Stromal cell of bone marrow (primary cell): Measurements from ENCODE around the gene KIDINS220.
"Not testable (repeated sequence)": the region's sequence is repeated elsewhere in the genome, so short reads cannot be mapped to it uniquely, and the experiment has no call there.

ENCODE experiments used
- DNase-seq: peaks from one replicate; pipeline ENCODE4 v3.0.0-alpha.2; 2012; ENCODE audit warnings: low read depth

The KIDINS220 gene

DNA sequence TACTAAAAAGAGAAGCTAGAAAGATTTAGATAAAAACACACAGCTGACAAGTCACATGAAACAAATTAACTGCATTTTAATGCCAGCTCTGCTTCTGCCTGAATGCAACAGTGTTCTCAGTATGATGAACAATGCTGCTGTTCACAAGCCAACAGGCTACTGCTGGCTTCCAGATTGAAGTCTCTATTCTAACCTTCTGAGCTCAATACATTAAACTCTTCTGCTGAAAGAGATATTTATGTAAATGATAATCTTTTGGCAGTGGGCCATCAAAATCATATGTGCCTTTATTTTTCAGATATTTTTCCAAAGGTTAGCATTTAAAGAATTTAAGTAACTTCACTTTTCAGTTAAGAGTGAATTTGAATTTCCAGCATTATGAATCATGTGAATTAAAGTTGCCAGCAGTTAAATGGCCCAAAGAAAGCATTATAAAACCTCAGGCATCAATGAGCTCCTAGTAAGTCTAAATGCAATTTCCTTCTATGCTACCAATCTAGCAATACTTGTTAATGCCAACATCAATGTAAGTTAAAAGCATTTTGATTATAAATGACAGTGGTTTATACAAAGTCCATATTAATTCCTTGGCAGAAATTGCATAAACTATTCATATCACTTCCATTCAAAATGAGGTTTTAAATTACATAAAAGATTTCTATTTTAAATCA, 83.2 kb downstream of the KIDINS220 start:
- DNase-seq = peak; percentile 38

DNA sequence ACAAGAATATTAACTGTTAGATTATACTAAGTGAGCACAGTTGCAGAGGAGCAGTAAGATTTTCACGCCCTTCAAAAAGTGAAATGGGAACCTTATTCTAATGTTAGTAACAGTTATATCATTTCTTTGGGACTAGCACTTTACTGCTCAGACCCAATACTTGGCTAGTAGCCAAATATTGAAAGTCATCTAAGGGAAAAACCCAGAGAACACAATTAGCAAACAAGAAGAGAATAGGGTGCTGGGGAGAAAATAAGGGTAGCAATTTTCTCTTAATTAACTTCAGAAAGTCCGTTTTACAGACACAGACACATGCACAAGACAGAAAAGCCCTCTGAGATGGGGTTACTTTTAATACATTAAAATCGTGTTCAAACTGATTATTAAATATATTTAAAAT, 83.8 kb downstream of the KIDINS220 start:
- DNase-seq = no peak

- DNase-seq = no peak
Measured at GRCh38 chr2:8752385-8752784, 85.0 kb downstream of the KIDINS220 start.

DNA sequence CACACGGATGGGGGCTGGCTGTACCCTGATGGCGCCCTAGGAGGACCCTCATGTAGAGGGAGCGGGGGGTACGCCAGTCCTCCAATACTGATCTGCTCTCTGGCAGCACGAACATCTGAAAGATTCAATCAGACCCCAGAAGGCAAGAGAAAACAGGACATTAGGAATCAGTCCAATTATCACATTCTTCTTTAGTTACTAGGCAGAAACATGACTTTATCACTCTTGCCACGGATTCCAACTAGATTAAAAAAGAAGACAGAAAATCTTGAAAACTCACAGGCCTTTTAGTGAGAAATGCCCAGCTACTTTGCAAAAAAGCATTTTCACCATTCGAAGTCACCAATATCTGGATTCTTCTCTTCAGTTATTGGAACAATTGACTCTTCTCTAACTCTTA, 87.2 kb downstream of the KIDINS220 start:
- no peak for DNase-seq

GRCh38 chr2:8743261-8743660, 94.2 kb downstream of the KIDINS220 start:
- no peak for DNase-seq

DNA sequence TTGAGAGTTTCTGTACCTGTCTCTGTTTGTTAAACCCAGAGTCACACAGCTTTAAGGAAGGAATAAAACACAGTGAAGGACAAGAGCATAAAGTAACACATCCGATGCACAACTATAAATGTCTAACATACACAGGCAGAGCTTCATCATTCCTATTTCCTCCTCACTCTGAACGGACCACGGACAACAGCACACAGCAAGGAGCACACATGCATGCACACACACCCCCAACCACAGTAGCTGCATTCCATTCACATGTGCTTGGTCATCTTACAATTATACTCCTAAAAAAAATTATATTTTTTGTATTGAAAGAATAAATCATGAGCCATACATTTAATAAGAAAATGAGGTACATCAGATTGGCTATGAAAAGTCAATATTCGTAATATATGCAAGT, 97.3 kb downstream of the KIDINS220 start:
- no peak for DNase-seq

- DNase-seq = no peak
Measured at GRCh38 chr2:8737571-8738175, 99.7 kb downstream of the KIDINS220 start.

GRCh38 chr2:8732601-8733000, 104.8 kb downstream of the KIDINS220 start:
- no peak for DNase-seq

GRCh38 chr2:8729939-8730338, 107.5 kb downstream of the KIDINS220 start:
- no peak for DNase-seq

DNA sequence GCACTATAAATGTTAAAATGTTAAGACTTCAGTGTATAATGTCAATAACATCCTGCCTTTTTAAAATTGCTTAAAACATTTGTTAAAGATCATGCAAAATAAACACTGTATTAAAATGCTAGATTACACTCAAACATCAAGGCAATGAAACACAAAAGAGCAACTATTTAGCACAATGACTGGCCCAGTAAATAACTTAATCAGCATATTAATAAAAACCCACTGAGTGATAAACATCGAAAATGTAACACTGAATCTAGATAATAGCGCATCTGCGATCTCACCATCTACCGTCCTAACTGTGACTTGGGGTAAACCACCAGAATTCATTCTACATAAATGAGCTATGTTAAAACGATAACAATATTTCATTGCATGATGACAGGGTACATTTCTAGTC, 108.3 kb downstream of the KIDINS220 start:
- DNase-seq = not testable (repeated sequence)

DNA sequence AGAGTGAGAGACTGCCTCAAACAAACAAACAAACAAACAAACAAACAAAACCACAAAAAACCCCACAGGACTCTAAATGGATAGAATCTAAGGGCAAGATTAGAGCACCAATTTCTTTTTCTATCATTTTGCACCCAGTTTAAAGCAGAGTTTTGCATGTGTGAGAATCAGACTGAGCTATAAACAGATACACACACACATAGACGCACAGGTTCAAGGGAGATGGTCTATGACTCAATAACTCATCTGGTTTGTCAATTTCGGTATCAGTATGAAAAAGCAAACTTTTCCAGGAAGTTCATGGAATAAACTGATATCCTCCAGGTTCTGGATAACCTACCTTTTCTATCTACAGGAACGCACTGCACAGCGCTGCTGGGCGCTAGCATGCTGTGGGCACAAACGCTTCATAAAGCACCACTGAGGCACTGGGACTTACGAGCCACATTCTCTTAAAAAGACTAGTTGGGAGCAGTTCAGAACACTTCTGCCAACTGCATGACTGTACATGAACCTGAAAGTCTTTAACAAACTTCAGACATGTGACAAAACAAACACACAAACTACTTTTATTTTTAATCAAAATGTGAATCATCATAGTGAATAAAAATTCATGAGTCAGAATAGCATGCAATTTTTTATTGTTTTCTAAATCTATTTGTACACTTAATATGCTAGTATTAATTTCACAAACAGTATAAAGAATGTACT, 109.0 kb downstream of the KIDINS220 start:
- DNase-seq = no peak

DNA sequence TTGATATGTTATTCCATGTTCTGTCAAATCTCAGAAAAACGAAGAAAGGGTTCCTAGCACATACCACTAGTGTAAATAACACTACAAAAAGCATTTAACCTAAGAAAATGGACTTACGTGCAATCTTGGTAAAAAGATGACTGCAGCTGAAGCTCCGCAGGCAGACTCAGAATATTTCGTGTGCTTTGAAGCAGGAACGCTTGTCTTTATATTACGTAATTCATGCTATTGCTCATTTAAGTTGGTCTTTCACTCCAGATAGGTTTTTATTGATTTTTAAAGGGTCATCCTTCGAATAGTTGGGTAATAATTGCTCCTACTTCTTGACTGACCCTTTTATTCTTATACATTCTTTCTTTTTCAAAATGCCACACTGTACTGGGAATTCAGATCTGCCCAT, 111.6 kb downstream of the KIDINS220 start:
- no peak for DNase-seq

DNA sequence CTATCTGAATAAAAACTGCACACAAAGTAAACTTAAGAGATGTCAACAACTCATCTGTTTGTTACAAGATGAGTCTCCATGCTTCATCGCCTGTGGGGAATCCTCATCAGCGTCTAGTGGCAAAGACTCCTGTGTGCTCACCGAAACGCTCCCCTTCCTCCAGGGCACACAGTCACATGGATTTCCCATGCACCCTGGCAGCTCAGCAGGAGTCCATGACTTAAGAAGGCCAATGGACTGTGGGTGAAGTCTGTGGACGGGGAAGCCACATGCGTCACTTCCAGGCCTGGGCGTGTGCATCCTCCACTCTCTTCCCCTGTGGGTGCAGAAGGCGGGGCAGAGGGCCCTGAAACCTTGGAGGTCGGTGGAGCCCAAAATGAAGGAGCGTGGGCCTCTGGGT, 114.4 kb downstream of the KIDINS220 start:
- DNase-seq = no peak

DNA sequence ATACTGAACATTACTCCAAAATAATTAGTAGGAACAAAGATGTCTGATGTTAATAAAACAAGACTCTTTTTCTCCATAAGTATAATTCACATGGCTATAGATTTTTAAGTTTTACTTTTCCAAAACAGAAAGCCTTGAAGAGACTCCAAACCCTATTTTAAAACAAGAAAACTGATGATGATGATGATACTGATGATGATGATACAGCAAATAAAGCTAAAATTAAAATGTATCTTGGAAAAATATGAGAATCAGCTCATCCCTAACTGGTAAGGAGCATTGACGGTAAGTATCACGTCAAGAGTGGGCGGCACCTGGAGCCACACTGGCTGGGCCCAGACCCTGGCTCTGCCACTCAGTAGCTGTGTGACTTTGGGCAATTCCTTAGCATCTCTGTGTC, 116.0 kb downstream of the KIDINS220 start:
- DNase-seq = no peak

DNA sequence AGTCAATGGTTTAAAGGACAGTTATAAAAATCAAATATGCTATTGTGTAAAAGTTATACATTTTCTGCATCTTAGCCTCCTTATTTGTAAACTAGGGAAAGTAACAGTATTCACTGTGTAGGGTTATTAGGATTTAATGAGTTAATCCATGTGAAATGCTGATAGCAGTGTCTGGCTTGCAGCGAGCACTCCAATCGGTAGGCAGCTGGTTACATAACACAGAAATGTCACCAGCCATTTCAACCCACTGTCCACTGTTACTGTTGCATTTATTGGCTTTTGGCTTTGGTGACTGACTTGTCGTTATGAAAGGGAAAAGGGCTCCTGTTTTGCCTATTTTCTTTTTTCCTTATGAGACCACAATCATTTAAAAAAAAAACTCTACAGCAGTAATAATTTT, 116.7 kb downstream of the KIDINS220 start:
- DNase-seq = no peak

- peak; percentile 18 for DNase-seq
Measured at GRCh38 chr2:8719528-8719927, 117.9 kb downstream of the KIDINS220 start.

GRCh38 chr2:8714971-8715370, 122.4 kb downstream of the KIDINS220 start:
- no peak for DNase-seq

DNA sequence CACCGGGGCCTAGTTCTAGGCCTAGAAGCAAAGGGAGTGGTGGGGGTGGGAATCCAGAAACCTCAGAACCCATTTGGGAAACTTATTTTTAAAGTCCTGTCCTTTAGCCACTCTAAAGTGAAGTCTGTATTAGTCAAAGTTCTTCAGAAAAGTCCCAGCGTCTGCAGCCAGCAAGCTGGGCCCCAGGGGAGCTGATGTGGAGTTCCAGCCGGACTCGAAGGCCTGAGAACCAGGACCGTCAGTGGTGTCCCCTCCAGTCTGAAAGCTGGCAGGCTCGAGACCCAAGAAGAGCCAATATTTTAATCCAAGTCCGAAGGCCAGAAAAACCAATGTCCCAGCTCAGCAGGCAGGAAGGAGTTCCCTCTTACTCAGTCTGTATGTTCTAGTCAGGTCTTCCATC, 123.1 kb downstream of the KIDINS220 start:
- DNase-seq = no peak

- DNase-seq = no peak
Measured at GRCh38 chr2:8710951-8711350, 126.5 kb downstream of the KIDINS220 start.

GRCh38 chr2:8709611-8710010, 127.8 kb downstream of the KIDINS220 start:
- DNase-seq = no peak

DNA sequence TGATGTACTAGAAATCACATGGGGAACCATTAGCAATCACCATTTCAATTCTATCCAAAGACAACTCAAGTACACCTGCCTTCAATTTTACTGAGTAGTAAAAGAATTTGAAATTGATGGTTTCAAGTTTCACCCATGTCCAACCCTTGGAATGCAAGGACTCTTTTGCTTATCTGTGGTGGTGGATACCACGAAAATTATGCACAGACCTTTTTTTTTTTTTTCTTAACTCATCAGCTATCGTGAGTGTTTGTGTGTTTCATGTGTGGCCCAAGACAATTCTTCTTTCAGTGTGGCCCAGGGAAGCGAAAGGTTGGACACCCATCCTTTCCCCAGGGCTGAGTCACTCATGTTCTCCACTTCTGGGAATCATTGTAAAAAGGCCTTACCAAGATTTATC, 132.5 kb downstream of the KIDINS220 start:
- DNase-seq = no peak

DNA sequence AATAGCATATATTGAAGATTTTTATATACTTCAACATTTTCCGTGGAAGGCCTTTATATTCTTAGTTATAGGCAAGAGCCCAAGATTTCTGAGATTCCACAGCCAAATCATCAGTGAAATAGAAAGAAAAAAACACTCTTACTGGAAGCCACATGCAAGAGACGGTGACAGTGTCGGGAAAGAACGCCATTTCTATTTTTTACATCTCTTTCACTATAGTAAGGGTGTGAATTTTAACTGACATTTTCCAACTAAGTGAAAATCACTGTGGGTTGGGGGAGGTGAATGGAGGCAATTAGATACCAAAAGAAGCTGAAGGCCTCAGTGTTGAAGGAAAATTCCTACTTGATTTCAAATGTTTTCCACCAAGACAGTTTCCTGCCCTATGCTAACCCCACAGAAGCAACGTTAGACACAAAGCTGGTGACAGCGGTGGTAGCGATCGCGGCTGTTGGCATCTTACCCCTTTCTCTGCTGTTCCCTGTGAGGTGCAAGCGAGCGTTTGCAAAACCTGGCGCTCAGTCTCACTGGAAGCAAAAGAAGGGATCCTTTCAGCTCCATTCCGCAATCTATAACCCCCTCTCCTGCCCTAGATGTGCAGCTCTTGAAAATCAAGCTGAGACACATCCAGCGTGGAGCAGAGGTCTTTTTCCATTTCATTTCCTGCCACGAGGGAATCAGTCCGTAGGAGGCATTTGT, 135.6 kb downstream of the KIDINS220 start:
- DNase-seq = no peak

GRCh38 chr2:8699839-8700238, 137.6 kb downstream of the KIDINS220 start:
- DNase-seq = no peak
